OCI-LY1 (cell line): Measurements from ENCODE around the gene OR7A5.
"Not testable (repeated sequence)": the region's sequence is repeated elsewhere in the genome, so short reads cannot be mapped to it uniquely, and the experiment has no call there.

Experiments
- H2AFZ ChIP-seq: fragments of 200-600 bp; sonication (generic), shearing (Covaris generic); 2 replicates; pipeline ENCODE4 v1.6.0; 2014; ENCODE audit warnings: antibody characterized with exemption, mild to moderate bottlenecking, low read length
- H3F3A ChIP-seq: fragments of 200-600 bp; sonication (generic), shearing (Covaris generic); 2 replicates; pipeline ENCODE4 v1.6.0; 2014; ENCODE audit warnings: mild to moderate bottlenecking, antibody characterized with exemption, low read length, moderate library complexity; ENCODE audit not compliant: insufficient read depth
- H3K27ac ChIP-seq: fragments of 200-600 bp; sonication (generic); 2 replicates; pipeline ENCODE4 v1.5.1; 2014; ENCODE audit warnings: low read length, mixed run types, mild to moderate bottlenecking, low read depth; ENCODE audit not compliant: poor library complexity, severe bottlenecking
- H3K27me3 ChIP-seq: fragments of 200-600 bp; sonication (generic); 2 replicates; pipeline ENCODE4 v1.6.0; 2014; ENCODE audit warnings: antibody characterized with exemption, mild to moderate bottlenecking, low read length, moderate library complexity; ENCODE audit not compliant: insufficient read depth
- H3K36me3 ChIP-seq: fragments of 200-600 bp; sonication (generic); 2 replicates; pipeline ENCODE4 v1.6.1; 2014; ENCODE audit warnings: mild to moderate bottlenecking, antibody characterized with exemption, low read length, moderate library complexity, mixed read lengths; ENCODE audit not compliant: insufficient read depth
- H3K4me1 ChIP-seq: fragments of 200-600 bp; sonication (generic); 2 replicates; pipeline ENCODE4 v1.5.1; 2014; ENCODE audit warnings: mild to moderate bottlenecking, low read length, moderate library complexity; ENCODE audit not compliant: insufficient read depth, severe bottlenecking
- H3K4me2 ChIP-seq: fragments of 200-600 bp; sonication (generic), shearing (Covaris generic); 2 replicates; pipeline ENCODE4 v1.6.1; 2014; ENCODE audit warnings: low read length
- H3K4me3 ChIP-seq: fragments of 200-600 bp; sonication (generic); 2 replicates; pipeline ENCODE4 v1.5.1; 2014; ENCODE audit warnings: low read length, low read depth, mild to moderate bottlenecking, mixed read lengths; ENCODE audit not compliant: poor library complexity, severe bottlenecking
- H3K79me2 ChIP-seq: fragments of 200-600 bp; shearing (Covaris generic); 2 replicates; pipeline ENCODE4 v1.6.1; 2016; ENCODE audit warnings: mixed run types, low read length, mixed read lengths; ENCODE audit not compliant: insufficient read depth
- H3K9ac ChIP-seq: fragments of 200-600 bp; sonication (generic), shearing (Covaris generic); 2 replicates; pipeline ENCODE4 v1.6.1; 2014; ENCODE audit warnings: mild to moderate bottlenecking, low read length, mixed read lengths
- H3K9me2 ChIP-seq: fragments of 200-600 bp; sonication (generic), shearing (Covaris generic); 2 replicates; pipeline ENCODE4 v1.6.1; 2014; ENCODE audit warnings: low read depth, mild to moderate bottlenecking, low read length, mixed read lengths
- H3K9me3 ChIP-seq: fragments of 200-600 bp; shearing (Covaris generic); 2 replicates; pipeline ENCODE4 v1.6.1; 2014; ENCODE audit warnings: low read length, mixed read lengths
- H4K20me1 ChIP-seq: fragments of 200-600 bp; sonication (generic), shearing (Covaris generic); 2 replicates; pipeline ENCODE4 v1.6.0; 2016; ENCODE audit warnings: mild to moderate bottlenecking, low read length; ENCODE audit not compliant: insufficient read depth
- CTCF ChIP-seq: fragments of 200-600 bp; sonication (generic), shearing (Covaris generic); IDR thresholded peaks from 2 replicates; pipeline ENCODE4 v1.5.1; 2017; ENCODE audit warnings: mild to moderate bottlenecking, antibody characterized with exemption, low read length, moderate library complexity, mixed read lengths
- EZH2 ChIP-seq: fragments of 200-600 bp; sonication (generic), shearing (Covaris generic); IDR thresholded peaks from 2 replicates; pipeline ENCODE4 v1.8.0; 2017; ENCODE audit warnings: borderline replicate concordance, mixed run types, mild to moderate bottlenecking, antibody characterized with exemption, low read length, moderate library complexity, mixed read lengths

Gene OR7A5

GRCh38 chr19:14795078-14795721, 39.8 kb downstream of the OR7A5 start:
- Histone ChIP-seq H3K9me3 (no peaks in the 10 kb centered on the region), H3K4me2 (no peak overlapping the region), H3K9ac (no peak overlapping the region), H3K27me3 (0 out of 2 replicates have a peak, but pooled peaks cover 5% of the 10 kb centered on the region), H4K20me1 (no peaks in the 10 kb centered on the region), H3K4me1 (no peaks in the 10 kb centered on the region), H3K9me2 (no peaks in the 10 kb centered on the region), H3K36me3 (no peaks in the 10 kb centered on the region), H3K4me3 (no peak overlapping the region), H2AFZ (no peak overlapping the region), H3F3A (no peaks in the 10 kb centered on the region), H3K27ac (no peak overlapping the region), H3K79me2 (no peaks in the 10 kb centered on the region)
- no peak for TF ChIP-seq EZH2

GRCh38 chr19:14792250-14792649, 42.7 kb downstream of the OR7A5 start:
- H3K4me3 ChIP-seq, H3K9me3 ChIP-seq, H3F3A ChIP-seq, H2AFZ ChIP-seq, H3K9me2 ChIP-seq, H3K27ac ChIP-seq, H3K4me2 ChIP-seq, H3K79me2 ChIP-seq, H3K4me1 ChIP-seq, H3K36me3 ChIP-seq, H3K27me3 ChIP-seq, H4K20me1 ChIP-seq, H3K9ac ChIP-seq: not testable (repeated sequence)

GRCh38 chr19:14786421-14786851, 48.5 kb downstream of the OR7A5 start:
- H3F3A ChIP-seq, result no peaks in the 10 kb centered on the region
- H3K9me3 ChIP-seq, result no peaks in the 10 kb centered on the region
- H3K9ac ChIP-seq, result no peak overlapping the region
- H3K27me3 ChIP-seq, result no peaks in the 10 kb centered on the region
- no peak overlapping the region for H2AFZ ChIP-seq
- H3K4me2 ChIP-seq, result no peak overlapping the region
- no peak overlapping the region for H3K27ac ChIP-seq
- H3K9me2 ChIP-seq, result no peaks in the 10 kb centered on the region
- H3K4me3 ChIP-seq, result no peak overlapping the region
- H3K79me2 ChIP-seq, result no peaks in the 10 kb centered on the region
- H3K36me3 ChIP-seq, result no peaks in the 10 kb centered on the region
- H4K20me1 ChIP-seq, result no peaks in the 10 kb centered on the region
- peak; percentile 89 for TF ChIP-seq CTCF
- no peak for TF ChIP-seq EZH2
- H3K4me1 ChIP-seq, result no peaks in the 10 kb centered on the region

GRCh38 chr19:14785102-14785793, 49.7 kb downstream of the OR7A5 start:
- not testable (repeated sequence) for H3K4me2 ChIP-seq, H3K4me3 ChIP-seq, H3K79me2 ChIP-seq, H3F3A ChIP-seq, H3K9me2 ChIP-seq, H2AFZ ChIP-seq, H3K9me3 ChIP-seq, H3K27ac ChIP-seq, H3K36me3 ChIP-seq, H3K4me1 ChIP-seq, H4K20me1 ChIP-seq, H3K9ac ChIP-seq, H3K27me3 ChIP-seq

GRCh38 chr19:14784730-14785101, 50.3 kb downstream of the OR7A5 start:
- not testable (repeated sequence) for H3F3A ChIP-seq, H3K9me3 ChIP-seq, H4K20me1 ChIP-seq, H3K9ac ChIP-seq, H3K4me3 ChIP-seq, H3K36me3 ChIP-seq, H3K4me1 ChIP-seq, H3K79me2 ChIP-seq, H3K27ac ChIP-seq, H3K27me3 ChIP-seq, H2AFZ ChIP-seq, H3K9me2 ChIP-seq, H3K4me2 ChIP-seq

- H3K9me3 ChIP-seq, H3K4me3 ChIP-seq, H3F3A ChIP-seq, H2AFZ ChIP-seq, H4K20me1 ChIP-seq, H3K4me2 ChIP-seq, H3K27me3 ChIP-seq, H3K9me2 ChIP-seq, H3K9ac ChIP-seq, H3K27ac ChIP-seq, H3K36me3 ChIP-seq, H3K79me2 ChIP-seq, H3K4me1 ChIP-seq: not testable (repeated sequence)
Measured at GRCh38 chr19:14783410-14783998, 51.5 kb downstream of the OR7A5 start.
